GM18517 (cell line): ENCODE data around the gene AKT1.

Experiments used
- ATAC-seq: cut with Tn5 transposase; IDR thresholded peaks from one replicate; pipeline ENCODE4 v1.9.1; 2021; ENCODE audit warnings: mild to moderate bottlenecking, moderate library complexity; ENCODE audit not compliant: unreplicated experiment

Gene AKT1

DNA sequence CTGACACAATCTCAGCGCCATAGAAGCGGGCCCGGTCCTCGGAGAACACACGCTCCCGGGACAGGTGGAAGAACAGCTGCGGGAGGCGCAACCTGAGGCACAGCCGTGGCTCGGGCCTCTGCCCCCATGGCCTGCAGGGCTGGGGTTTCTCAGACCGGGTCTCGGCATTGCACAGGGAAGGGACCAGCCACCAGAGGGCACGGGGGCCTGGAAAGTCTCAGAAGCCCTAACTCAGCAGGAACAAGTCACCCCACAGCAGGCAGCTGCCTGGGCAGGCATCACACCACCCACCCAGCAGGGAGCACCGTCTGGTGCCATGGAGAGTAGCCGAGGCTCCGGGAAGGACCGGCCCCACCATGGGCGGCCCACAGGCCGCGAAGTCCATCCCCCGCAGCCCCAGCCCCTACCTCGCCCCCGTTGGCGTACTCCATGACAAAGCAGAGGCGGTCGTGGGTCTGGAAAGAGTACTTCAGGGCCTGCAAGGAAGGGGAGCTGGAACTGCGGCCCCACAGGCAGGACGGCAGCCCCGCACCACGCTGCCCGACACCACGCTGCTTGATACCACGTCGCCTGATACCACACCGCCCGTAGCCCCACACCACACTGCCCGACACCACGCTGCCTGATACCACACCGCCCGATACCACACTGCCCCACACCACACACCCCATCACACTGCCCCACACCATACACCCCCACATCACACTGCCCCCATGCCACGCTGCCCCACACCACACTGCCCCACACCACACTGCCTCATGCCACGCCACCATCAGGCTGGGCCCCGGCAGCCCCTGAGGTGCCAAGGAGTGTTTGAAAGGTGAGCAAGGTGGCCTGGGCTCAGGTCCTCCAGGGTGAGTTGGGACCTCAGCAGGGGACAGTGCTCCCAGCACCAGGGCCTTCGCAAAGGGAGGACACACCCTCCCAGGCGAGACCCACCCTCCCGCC is 21.8 kb downstream of the AKT1 start:
- no peak for ATAC-seq

DNA sequence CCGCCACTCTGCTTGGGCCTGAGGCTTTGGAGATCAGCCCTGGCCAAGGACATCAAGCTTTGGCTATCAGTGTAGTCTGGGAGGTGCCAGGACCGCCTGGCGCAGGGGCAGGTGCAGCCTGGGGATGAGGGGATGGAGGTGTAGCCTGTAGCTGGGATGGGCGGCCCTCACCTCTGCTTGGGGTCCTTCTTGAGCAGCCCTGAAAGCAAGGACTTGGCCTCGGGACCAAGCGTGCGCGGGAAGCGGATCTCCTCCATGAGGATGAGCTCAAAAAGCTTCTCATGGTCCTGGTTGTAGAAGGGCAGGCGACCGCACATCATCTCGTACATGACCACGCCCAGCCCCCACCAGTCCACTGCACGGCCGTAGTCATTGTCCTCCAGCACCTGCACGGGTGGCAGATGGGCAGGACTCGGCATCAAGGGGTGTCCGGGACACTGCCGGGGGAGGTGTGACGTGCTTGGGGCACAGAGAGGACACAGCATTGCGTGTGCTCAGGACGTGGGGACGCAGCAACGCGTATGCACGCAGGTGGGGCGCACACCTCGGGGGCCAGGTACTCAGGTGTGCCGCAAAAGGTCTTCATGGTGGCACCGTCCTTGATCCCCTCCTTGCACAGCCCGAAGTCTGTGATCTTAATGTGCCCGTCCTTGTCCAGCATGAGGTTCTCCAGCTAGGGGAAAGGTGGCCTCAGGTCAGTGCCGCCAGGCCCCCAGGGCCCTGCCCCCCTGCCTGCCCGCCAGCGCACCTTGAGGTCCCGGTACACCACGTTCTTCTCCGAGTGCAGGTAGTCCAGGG is 22.6 kb downstream of the AKT1 start:
- no peak for ATAC-seq

DNA sequence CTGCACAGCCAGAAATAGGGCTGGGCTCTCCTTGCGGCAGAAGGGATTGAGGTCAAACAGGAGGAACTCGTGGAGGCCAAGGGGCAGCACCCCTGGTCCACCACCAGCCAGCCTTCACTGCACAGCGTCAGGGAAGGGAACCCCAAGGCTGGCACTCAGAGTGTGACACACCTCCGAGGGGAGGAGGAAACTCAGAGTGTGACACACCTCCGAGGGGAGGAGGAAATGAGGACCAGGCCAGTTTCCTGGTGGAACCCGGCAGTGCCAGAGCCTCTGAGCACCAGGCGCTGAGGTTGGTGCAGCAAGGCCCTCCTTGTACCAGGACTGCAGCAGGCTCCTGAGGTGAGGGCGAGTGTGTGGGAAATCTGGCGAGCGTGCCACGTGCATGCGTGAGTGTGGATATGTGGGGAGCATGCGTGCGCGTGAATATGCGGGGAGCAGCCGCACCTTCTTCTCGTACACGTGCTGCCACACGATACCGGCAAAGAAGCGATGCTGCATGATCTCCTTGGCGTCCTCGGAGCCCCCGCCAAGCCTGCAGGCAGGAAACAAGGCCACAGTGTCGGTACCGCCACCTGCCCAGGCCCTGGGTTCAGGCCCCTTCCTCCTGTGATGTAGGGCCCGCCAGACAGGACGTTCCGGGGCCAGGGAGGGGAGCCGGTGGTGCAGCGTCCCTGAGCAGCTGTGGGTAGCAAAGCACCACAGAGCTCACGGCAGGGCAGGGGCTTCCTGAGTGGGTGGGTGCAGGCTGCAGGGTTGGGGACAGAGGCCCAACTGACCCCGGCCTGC is 23.4 kb downstream of the AKT1 start:
- ATAC-seq = no peak

DNA sequence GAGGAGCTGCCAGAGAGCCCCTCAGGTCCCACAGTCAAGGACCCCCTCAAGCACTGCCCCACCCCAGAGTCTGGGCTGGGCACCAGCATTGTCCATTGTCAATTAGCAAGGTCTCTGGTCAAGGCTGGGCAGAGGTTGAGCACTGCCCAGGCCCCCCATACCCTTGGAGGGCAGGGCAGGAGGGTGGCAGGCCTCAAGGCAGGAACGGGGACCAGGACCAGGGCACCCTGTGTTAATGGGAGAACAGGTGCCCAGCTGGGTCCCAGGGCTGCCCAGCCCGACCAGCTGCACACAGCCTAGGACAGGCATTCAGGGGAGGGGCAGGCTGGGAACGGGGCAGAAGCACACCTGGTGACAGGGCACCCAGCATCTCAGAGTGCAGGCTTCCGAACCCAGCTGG is 24.2 kb downstream of the AKT1 start:
- no peak for ATAC-seq

DNA sequence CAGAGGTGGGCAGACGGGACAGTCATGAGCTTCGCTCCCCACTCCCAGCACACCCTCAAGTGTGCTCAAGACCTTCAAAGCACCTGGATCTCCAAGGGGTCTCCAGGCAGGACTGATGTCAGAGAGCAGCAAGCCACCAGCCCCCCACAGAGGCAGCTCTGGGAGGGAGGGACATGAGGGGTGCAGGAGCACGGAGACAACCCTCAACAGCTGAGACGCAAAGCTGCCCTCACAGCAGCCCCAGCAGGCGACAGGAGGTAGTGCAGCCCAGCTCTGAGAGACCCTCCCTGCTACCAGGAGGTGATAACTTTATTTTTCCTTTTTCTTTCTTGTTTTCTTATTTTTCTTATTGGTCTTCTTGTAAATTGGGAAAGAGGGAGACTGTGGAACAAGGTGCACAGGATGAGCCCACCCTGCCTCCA is 24.7 kb downstream of the AKT1 start:
- ATAC-seq = no peak

DNA sequence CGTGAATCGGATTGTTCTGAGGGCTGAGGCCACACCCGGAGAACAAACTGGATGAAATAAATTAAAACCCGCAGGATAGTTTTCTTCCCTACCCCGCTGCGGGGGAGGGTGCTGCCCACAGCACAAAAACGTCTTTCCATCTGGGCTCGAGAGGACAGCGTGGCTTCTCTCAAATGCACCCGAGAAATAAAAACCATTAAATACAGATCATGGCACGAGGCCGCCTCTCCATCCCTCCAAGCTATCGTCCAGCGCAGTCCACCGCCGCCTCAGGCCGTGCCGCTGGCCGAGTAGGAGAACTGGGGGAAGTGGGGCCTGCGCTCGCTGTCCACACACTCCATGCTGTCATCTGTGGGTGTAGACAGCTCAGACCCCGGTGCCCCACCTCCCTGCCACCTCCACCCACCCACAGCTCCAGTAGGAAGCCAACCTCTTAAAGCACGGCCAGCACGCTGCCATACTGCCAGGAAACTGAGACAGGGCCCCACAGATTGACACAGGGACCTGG is 25.4 kb downstream of the AKT1 start:
- no peak for ATAC-seq

DNA sequence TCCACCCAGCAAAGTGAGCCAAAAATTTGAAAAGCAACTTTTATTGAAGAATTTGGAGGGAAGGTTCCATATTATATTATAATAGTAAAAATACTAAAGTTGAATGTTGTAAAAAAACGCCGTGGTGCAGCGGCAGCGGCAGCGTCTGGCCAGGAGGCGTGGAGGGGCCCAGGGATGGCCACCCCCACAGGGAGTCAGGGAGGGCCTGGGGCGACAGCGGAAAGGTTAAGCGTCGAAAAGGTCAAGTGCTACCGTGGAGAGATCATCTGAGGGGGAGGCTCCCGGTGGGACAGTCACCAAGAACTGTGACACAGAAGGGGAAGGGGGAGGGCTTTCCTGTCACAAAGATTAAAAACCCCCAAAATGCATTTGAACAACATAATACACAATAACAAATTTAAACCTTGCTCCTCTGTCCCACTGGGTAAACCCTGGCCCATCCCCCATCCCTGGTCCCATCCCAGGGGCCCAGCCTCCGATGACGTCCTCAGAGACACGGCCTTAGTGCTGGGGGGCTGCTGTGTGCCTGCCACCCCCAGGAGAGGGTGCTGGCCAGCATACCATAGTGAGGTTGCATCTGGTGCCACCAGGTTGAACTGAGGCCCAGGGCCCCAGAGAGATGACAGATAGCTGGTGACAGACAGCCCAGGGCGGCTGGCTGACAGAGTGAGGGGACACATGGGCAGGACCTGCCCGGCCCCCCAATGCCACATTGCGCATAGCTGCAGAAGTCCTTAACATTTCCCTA is 26.1 kb downstream of the AKT1 start:
- no peak for ATAC-seq

DNA sequence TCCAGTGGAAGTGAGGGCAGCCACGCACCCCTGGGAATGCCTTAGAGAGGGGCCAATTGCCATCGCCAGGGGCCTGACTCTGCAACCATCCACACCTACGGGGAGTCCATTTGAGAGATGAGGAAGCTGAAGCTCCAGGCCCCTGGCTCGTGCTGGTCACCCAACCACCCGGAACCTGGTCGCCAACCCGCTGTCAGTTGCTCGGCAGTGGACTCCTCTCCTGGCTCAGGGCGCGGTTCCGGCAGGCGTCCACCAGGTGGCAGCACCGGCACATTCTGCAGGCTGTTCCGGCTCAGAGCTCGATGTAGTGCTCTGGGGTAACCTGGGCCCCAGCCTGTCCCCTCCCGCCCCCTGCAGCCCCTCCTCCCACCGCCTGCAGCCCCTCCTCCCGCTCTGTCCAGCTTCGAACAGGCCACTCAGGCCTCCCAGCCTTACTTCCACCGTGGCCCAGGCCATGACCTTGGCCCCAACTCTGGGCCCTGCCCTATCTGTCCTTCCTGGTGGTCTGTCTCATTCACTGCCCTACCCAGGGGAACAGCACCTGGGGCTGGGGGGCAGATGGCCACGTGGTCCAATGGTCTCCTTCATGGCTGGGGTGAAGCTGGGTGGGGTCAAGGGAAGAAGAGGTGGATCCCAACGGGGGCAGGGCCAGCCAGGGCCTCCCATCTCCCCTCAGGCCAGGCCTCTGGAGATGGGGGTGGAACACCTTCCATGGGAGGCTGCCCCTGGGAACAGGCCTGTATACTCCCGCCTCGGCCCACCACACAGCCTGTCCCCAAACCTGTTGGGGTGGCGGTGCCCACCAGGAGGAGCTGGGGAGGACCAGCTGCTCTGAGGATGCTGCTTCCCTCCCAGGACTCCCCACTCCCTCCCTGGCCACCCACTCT is 26.9 kb downstream of the AKT1 start:
- ATAC-seq = no peak

DNA sequence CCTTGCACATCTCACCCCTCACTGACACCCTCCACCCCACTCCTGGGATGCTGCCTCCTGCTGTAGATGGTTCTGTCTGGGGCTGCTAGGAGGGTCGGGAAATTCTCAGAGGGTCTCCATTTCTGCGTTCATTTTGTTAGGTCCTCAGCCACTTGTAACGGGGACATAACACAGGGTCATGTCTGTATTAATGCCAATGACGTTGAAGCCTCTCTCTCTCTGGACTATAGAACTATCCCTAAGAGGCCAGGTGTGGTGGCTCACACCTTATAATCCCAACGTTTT is 28.0 kb downstream of the AKT1 start:
- ATAC-seq = no peak

DNA sequence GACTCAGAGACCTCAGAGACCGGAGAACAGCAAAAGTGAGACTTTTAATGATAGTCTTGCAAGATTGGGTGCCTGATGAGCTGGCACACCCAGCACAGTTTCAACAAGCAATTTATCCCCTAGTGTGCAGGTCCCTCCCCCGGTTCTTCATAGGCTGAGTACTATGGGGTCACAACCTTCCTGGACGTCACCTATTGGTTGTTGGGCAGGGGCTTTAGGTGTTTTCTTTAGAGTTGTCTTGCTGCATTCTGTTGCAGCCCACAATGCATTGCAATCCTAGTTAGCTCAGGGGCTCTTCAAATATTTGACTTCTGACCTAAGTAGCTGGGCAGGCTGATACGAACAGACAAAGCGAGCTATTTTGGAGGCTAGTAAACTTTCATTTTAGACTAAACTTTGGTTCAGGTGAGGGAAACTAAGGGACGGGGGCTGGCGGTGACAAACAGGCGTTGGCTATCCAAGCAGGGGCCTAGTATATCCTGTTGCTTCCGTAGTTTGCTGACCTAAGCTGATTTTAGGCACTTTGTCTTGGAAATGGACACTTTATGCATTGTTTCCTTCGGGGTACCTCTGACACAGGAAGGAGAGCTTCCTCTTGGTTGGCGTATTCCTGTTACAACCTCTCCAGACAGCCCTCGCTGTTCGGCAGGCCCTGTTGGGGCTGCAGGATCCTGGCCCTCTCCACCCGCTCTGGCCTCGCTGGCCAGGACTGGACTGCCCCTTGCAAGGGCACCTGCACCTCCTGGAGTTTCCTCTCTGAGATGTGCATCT is 28.5 kb downstream of the AKT1 start:
- ATAC-seq = no peak

DNA sequence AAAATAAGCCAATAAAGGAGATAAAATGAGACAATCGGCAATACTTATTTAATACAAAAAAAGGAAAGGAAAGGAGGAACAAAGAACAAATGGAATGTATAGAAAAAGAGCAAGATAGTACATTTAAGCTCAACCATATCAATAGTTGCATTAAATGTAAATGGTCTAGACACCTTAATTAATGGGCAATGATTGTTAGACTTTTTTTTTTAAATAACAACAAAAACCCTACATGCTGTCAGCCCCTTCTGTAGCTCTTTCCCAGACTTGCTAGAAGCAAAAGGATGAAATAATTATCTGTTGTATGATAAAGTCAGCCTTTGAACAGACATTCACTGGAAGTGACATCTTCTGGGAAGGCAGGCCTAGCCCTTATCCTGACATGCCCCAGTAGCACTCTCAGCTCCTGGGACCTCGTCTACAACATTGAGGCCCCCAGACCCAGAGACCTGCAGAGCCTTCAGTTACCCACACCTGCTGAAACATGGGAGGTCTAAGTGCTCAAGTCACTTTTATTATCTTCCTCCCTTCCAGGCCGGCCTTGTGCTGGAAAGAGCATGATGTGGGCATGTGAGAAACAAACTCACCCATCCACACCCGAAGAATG is 29.2 kb downstream of the AKT1 start:
- ATAC-seq = no peak

DNA sequence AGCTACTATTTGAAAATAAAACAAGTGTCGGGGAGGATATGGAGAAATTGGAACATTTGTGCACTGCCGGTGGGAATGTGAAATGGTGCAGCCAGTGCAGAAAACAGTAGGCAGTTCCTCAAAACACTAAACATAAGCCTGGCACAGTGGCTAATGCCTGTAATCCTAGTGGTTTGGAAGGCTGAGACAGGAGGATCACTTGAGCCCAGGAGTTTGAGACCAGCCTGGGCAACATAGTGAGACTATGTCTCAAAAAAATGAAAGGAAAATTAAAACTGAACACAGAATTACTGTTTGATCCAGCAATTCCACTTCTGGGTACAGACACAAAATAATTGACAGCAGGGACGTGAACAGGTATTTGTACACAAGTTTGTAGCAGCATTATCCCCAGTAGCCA is 30.0 kb downstream of the AKT1 start:
- ATAC-seq = no peak

DNA sequence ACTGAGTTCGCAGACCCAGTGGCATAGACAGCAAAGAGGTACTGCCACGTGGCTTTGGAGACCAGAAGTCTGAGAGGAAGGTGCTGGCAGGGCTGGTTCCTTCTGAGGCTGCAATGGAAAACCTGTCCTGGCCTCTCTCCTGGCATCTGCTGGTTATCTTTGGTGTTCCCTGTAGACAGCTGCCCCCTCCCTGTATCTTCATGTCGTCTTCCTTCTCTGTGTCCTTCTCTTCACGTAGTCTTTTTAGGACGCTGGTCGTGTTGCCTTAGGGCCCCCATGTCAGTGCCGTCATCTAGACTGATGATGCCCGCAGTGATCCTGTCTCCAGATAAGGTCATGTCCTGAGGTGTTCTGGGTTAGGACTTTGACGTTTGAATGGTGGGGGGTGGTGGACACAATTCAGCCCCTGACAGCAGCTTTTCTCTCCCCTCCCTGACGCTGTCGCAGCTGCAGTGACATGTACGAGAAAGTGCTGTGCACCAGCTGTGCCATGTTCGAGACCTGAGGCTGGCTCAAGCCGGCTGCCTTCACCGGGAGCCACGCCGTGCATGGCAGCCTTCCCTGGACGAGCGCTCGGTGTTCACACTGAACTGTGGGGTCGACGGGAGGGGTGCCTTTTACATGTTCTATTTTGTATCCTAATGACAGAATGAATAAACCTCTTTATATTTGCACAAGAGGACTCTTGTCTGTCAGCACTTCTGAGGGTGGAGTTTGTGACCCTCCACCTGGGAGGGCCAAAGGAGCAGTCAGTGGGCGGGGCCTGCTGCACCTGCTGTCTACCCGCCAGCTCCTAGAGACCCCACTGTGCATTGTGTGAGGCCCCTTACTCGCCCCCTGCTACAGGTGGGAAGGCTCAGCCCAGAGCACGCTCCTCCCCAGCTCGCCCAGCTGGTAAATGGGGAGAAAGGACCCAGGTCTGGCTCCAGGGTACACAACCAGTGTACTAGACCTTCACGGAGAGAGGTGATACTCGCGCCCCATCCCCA is 36.3 kb downstream of the AKT1 start:
- ATAC-seq = no peak

DNA sequence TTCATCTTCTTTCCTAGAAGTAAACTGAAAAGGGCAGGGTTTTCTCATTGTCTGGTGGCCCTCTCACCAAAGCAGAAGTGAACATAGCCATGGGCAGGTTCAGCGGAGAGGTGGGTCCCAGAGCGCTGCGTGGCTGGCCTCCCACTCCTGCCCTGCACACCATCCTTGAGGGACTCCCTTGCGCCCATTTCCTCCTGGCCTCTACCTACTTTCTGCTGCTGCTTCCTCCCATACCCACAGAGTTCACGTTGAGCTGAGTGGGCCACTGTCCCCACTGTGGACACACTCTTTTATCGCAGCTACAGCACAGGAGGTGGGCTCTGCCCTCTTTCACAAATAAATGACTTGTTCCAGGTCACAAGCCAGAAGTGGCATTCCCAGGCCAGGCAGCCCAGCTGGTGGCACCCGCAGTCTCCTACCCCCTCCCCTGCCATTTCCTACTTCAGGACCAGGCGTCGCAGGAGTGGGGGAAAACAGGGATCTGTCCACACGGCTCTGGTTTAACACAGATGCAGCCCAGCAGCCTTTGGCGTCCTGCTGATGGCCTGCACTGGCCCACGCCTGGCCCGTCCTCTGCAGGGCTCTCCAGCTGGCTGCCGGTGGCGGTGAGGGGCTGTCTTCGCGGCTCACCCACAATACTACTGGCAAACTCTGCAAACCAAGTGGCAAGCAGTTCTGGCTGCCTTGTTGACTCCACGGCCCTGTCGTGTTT is 37.7 kb downstream of the AKT1 start:
- no peak for ATAC-seq

DNA sequence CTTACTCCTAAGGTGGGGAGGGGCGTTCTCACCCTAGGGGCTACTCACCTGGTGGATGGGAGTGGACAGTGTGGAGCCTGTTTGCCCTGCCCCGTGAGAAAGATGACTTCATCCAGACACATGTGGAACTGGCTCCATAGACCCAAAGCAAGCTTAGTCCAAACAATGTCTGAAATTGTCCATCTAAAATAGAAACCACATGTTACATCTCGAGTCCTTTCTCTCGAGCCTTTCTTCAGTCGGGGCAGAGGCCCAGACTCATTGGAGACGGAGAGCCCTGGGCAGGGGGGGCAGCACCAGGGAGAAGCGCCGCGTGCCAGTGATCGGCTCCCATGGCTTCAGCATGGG is 38.3 kb downstream of the AKT1 start:
- no peak for ATAC-seq

DNA sequence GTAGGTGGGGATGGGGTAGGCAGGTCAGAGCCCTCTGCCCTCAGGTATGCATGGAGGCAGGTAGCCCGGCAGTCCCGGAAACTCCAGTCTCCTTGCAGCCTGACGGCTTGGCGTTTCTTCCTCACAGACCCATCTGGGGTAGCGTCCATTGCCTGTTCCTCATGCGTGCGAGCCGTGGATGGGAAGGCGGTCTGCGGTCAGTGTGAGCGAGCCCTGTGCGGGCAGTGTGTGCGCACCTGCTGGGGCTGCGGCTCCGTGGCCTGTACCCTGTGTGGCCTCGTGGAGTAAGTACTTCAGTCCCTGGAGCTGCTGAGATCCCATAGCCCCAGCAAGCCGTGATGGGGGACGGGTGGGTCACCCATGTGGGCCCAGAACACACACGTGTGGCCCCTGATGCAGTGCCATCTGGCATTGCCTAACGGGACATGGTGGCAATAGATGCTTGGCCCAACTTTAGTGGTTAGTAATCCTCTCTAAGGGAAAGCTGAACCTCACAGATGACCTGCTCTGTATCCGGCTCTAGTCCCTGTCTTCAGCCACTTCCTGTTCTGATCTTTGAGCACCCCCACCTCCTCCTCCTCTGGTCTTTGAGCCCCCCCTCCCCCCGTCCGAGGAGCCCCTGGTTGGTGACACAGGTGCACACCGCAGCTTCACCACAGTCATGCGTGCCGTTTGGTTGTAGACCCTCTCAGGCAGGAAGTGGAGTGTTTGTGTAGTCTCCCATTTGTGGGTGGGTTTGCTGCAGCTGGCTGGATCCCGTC is 38.9 kb downstream of the AKT1 start:
- no peak for ATAC-seq
